Hematopoietic multipotent progenitor cell treated with erythropoietin and hydrocortisone succinate and interleukin-3 and kit ligand, for 17 days (in vitro differentiated cells): ENCODE measurements around the gene STAG1.

ENCODE experiments used
- DNase-seq: peaks from one replicate; pipeline ENCODE4 v3.0.0-alpha.2; 2015; ENCODE audit warnings: low spot score

STAG1 gene

GRCh38 chr3:136327671-136328070 lies 424.5 kb downstream of the STAG1 start:
- no peak for DNase-seq

- no peak for DNase-seq
Observed at GRCh38 chr3:136326316-136326715, 425.9 kb downstream of the STAG1 start.

DNA sequence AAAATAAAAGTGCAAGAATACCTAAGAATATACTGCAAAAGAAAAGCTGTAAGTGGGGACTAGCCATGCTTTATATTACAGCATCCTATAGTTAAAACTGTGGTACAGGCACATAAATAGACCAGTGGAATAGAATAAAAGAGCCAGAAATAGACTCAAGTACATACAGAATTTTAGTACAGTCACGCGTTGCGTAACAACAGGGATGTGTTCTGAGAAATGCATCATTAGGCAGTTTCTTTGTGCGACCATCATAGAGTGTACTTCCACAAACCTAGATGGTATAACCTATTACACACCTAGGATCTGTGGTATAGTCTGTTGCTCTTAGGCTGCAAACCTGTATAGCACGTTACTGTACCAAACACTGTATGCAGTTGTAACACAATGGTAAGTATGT lies 440.2 kb downstream of the STAG1 start:
- DNase-seq = no peak

GRCh38 chr3:136311261-136311660 lies 440.9 kb downstream of the STAG1 start:
- no peak for DNase-seq

- peak; percentile 28 for DNase-seq
Observed at GRCh38 chr3:136305879-136306278, 446.3 kb downstream of the STAG1 start.

- no peak for DNase-seq
Observed at GRCh38 chr3:136300444-136300843, 451.7 kb downstream of the STAG1 start.

GRCh38 chr3:136297826-136298225 lies 454.4 kb downstream of the STAG1 start:
- no peak for DNase-seq

- no peak for DNase-seq
Observed at GRCh38 chr3:136296960-136297359, 455.2 kb downstream of the STAG1 start.

GRCh38 chr3:136294176-136294575 lies 458.0 kb downstream of the STAG1 start:
- DNase-seq = no peak

DNA sequence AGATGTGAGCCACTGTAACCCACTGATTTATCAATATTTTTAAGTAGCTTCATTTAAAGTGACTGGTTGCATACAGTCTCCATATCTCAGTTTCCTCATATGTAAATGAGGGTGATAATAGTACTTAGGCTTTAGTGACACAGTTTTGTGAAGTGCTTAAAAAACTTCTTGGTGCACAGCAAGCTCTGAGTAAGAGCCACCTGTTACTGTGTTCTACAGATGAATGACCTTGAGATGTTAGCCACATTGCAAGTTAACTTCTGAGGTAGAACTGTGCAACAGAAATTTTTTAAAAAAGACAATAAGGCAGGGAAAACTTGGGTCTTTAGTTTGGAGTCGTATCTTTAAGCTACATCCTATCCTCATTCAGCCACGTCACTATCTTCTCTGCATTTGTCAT lies 458.9 kb downstream of the STAG1 start:
- no peak for DNase-seq

DNA sequence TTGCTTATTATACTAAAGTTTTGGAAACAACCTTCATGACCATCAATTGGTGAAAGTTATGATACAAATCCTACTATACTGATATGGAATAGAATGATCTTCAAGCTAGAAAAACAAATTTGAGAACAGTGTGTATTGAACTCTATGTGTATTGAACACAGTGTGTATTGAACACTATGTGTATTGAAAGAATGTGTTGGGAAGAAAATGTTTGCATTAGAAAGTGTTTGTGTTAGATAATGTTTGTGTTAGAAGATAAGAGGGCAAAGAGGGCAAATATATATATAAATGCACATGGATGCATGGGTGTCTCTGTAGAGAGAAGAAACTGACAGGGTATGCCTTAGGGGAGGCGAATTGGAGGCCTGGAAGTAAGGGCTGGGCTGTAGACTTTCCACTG lies 459.7 kb downstream of the STAG1 start:
- DNase-seq = no peak

GRCh38 chr3:136291302-136291701 lies 460.9 kb downstream of the STAG1 start:
- no peak for DNase-seq
